Neural progenitor cell (in vitro differentiated cells): ENCODE data around the gene CCR2.

Experiments
- EZH2 ChIP-seq: fragments of 200-600 bp; sonication (generic); IDR thresholded peaks from 2 replicates; pipeline ENCODE4 v1.6.1; 2017; ENCODE audit warnings: antibody characterized with exemption, mild to moderate bottlenecking, moderate library complexity
- EZH2phosphoT487 ChIP-seq: fragments of 200-600 bp; sonication (generic); IDR thresholded peaks from 2 replicates; pipeline ENCODE4 v1.6.1; 2017; ENCODE audit warnings: antibody characterized with exemption
- TF ChIP-seq, protein P1 (sequence below): fragments of 200-600 bp; sonication (generic); IDR thresholded peaks from 2 replicates; pipeline ENCODE4 v1.5.1; 2017; ENCODE audit warnings: antibody characterized with exemption, mild to moderate bottlenecking

DNA sequence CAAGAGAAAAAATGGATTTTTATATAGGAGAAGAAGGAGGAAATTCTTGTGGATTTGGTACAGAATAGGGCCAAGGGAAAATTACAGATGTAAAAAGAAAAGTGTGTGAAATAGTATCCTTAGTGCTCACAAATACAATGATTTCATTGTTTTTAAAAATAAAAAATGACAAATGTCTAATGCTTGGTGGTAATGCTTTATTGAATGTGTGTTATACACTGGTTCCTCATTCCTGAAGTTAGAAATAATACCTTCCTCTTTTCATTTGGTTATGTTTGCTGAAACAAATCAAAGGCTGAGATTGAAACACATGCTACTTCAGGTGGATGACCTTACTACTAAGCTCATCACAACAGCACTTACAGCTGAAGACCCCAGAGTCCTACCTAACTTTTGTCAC lies 37.7 kb upstream of the CCR2 start:
- TF ChIP-seq, protein P1, sequence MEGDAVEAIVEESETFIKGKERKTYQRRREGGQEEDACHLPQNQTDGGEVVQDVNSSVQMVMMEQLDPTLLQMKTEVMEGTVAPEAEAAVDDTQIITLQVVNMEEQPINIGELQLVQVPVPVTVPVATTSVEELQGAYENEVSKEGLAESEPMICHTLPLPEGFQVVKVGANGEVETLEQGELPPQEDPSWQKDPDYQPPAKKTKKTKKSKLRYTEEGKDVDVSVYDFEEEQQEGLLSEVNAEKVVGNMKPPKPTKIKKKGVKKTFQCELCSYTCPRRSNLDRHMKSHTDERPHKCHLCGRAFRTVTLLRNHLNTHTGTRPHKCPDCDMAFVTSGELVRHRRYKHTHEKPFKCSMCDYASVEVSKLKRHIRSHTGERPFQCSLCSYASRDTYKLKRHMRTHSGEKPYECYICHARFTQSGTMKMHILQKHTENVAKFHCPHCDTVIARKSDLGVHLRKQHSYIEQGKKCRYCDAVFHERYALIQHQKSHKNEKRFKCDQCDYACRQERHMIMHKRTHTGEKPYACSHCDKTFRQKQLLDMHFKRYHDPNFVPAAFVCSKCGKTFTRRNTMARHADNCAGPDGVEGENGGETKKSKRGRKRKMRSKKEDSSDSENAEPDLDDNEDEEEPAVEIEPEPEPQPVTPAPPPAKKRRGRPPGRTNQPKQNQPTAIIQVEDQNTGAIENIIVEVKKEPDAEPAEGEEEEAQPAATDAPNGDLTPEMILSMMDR, result no peak
- TF ChIP-seq EZH2phosphoT487 (no peak), EZH2 (no peak)
